Endodermal cell (in vitro differentiated cells): Measurements from ENCODE around the gene MAP7. TPM values are rescaled to one million over a fixed set of nuclear protein-coding genes. Genes with fewer than 3 reads are reported as not detected.

ENCODE experiments used
- DNase-seq: peaks from one replicate; pipeline ENCODE4 v3.0.0-alpha.2; 2017
- H3K27ac ChIP-seq: 2 replicates; pipeline ENCODE4 v1.5.1; 2013; ENCODE audit warnings: mild to moderate bottlenecking, low read depth, low read length, moderate library complexity
- H3K27me3 ChIP-seq: 2 replicates; pipeline ENCODE4 v1.6.1; 2013; ENCODE audit warnings: mild to moderate bottlenecking, low read length, moderate library complexity; ENCODE audit not compliant: insufficient read depth, control insufficient read depth, poor library complexity, severe bottlenecking
- H3K36me3 ChIP-seq: 2 replicates; pipeline ENCODE4 v1.7.0; 2013; ENCODE audit warnings: mild to moderate bottlenecking, low read length, moderate library complexity; ENCODE audit not compliant: control insufficient read depth, insufficient read depth
- H3K4me1 ChIP-seq: one replicate; pipeline ENCODE4 v1.7.0; 2013; ENCODE audit warnings: low read length; ENCODE audit not compliant: control insufficient read depth, insufficient read depth
- H3K4me3 ChIP-seq: 2 replicates; pipeline ENCODE4 v1.5.1; 2013; ENCODE audit warnings: mild to moderate bottlenecking, low read length, moderate library complexity
- H3K9ac ChIP-seq: 2 replicates; pipeline ENCODE4 v1.6.1; 2013; ENCODE audit warnings: mild to moderate bottlenecking, low read length, moderate library complexity; ENCODE audit not compliant: poor library complexity, severe bottlenecking; ENCODE audit errors: extremely low read depth
- H3K9me3 ChIP-seq: 2 replicates; pipeline ENCODE4 v1.6.1; 2013; ENCODE audit warnings: mild to moderate bottlenecking, low read length, moderate library complexity; ENCODE audit not compliant: control insufficient read depth
- H3K27ac Mint-ChIP-seq: 2 replicates; pipeline ENCODE4 v1.8.0; 2020; ENCODE audit warnings: mixed read lengths
- H3K27me3 Mint-ChIP-seq: 2 replicates; pipeline ENCODE4 v1.8.0; 2021; ENCODE audit warnings: mild to moderate bottlenecking, mixed read lengths; ENCODE audit not compliant: insufficient read depth
- H3K36me3 Mint-ChIP-seq: 2 replicates; pipeline ENCODE4 v1.8.0; 2020; ENCODE audit warnings: low read depth, mixed read lengths
- H3K4me1 Mint-ChIP-seq: 2 replicates; pipeline ENCODE4 v1.8.0; 2020; ENCODE audit warnings: mixed read lengths
- H3K4me3 Mint-ChIP-seq: 2 replicates; pipeline ENCODE4 v1.8.0; 2020; ENCODE audit warnings: mild to moderate bottlenecking, moderate library complexity, mixed read lengths
- H3K9me3 Mint-ChIP-seq: 2 replicates; pipeline ENCODE4 v1.8.0; 2020; ENCODE audit warnings: mild to moderate bottlenecking, mixed read lengths
- WGBS, 2 experiments: methylation state at CpG; one replicate each; pipeline versions ENCODE4 v1.1.5 to v1.1.7; 2013; ENCODE audit warnings: missing lambda C conversion rate in 2 of 2, mixed read lengths in 1 of 2; ENCODE audit not compliant: insufficient coverage in 1 of 2, insufficient read length in 1 of 2; 5-methylcytosine and 5-hydroxymethylcytosine counted together
- total RNA-seq, 2 donors: library from RNA; stranded (reverse); fragmentation: NEBNext Ultra II Directional in 1 of 2; extraction: Animal tissue kit (Norgen Biotek cat#: 25700) in 1 of 2; gene quantifications; 2 replicates in 1 of 2; 3 replicates in 1 of 2; pipeline ENCODE4 v1.2.1, GENCODE V29; 2021
- TF ChIP-seq, protein P1 (sequence below): fragments of 200-600 bp; sonication (generic); conservative IDR thresholded peaks from 2 replicates; pipeline ENCODE4 v1.5.0; 2021; ENCODE audit warnings: antibody characterized with exemption, mild to moderate bottlenecking

MAP7 gene
- total RNA-seq, 2 donors from 2014 or later = 42.4 to 48.7 TPM

DNA sequence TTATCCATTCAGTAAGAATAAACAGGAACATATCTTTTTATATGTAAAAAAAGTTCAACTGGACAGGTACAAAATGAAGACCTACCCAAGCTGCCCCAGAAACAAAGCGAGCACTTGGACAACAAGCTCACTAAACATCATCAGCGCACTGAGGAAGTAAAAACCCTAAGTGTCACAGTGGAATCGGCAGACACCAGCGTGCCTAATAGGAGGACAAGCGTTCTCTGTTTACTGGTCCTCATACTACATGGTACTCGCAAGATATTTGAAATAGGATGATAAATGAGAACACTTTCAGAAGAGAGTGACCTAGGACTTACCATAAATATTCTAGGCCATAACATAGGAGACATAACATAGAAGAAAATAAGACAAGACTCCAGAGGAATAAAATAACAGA is 18.2 kb downstream of the MAP7 start:
- peaks cover 12% of the 10 kb centered on the region for H3K4me1 ChIP-seq
- H3K27ac Mint-ChIP-seq = no peak overlapping the region
- DNase-seq = no peak
- TF ChIP-seq, protein P1, sequence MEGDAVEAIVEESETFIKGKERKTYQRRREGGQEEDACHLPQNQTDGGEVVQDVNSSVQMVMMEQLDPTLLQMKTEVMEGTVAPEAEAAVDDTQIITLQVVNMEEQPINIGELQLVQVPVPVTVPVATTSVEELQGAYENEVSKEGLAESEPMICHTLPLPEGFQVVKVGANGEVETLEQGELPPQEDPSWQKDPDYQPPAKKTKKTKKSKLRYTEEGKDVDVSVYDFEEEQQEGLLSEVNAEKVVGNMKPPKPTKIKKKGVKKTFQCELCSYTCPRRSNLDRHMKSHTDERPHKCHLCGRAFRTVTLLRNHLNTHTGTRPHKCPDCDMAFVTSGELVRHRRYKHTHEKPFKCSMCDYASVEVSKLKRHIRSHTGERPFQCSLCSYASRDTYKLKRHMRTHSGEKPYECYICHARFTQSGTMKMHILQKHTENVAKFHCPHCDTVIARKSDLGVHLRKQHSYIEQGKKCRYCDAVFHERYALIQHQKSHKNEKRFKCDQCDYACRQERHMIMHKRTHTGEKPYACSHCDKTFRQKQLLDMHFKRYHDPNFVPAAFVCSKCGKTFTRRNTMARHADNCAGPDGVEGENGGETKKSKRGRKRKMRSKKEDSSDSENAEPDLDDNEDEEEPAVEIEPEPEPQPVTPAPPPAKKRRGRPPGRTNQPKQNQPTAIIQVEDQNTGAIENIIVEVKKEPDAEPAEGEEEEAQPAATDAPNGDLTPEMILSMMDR = no peak
- no peaks in the 10 kb centered on the region for H3K27me3 Mint-ChIP-seq
- H3K4me3 ChIP-seq = no peak overlapping the region
- WGBS, 2 experiments = 95 to 98% methylated on average over 3 to 6 of the region's 6 CpGs
- H3K27me3 ChIP-seq = no peaks in the 10 kb centered on the region
- no peak overlapping the region for H3K4me3 Mint-ChIP-seq
- no peaks in the 10 kb centered on the region for H3K9me3 Mint-ChIP-seq
- H3K27ac ChIP-seq = no peak overlapping the region
- H3K36me3 Mint-ChIP-seq = peaks cover 5% of the 10 kb centered on the region
- peaks cover 51% of the 10 kb centered on the region for H3K4me1 Mint-ChIP-seq
- no peak overlapping the region for H3K9ac ChIP-seq
- no peaks in the 10 kb centered on the region for H3K36me3 ChIP-seq
- H3K9me3 ChIP-seq = no peaks in the 10 kb centered on the region

DNA sequence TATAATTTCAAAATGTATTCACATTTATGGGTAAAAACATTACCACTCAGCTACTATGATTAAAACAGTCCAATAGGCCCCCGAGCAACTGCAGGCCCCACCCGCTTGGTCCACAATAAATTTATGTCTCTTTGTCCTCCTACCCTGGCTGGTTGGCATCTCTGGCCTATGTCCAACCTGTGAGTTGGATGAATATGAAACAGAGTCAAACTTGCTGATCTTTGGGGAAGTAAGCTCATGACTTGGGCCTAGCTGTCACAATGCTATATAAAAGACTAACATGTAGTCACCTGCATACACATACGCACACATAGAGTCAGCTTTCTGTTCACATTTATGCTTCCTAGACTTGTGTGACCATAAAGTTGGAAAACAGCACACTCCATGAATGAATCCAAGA is 20.5 kb downstream of the MAP7 start:
- no peak overlapping the region for H3K4me3 Mint-ChIP-seq
- no peak for DNase-seq
- 93 to 100% methylated on average over 2 to 3 of the region's 3 CpGs for WGBS, 2 experiments
- Histone ChIP-seq H3K27me3 (no peaks in the 10 kb centered on the region), H3K36me3 (no peaks in the 10 kb centered on the region), H3K27ac (no peak overlapping the region), H3K9me3 (no peaks in the 10 kb centered on the region), H3K4me1 (peaks cover 32% of the 10 kb centered on the region), H3K4me3 (no peak overlapping the region), H3K9ac (no peak overlapping the region)
- H3K27me3 Mint-ChIP-seq = no peaks in the 10 kb centered on the region
- TF ChIP-seq, protein P1 = no peak
- no peaks in the 10 kb centered on the region for H3K9me3 Mint-ChIP-seq
- H3K4me1 Mint-ChIP-seq = peaks cover 67% of the 10 kb centered on the region
- H3K36me3 Mint-ChIP-seq = no peaks in the 10 kb centered on the region
- H3K27ac Mint-ChIP-seq = no peak overlapping the region

DNA sequence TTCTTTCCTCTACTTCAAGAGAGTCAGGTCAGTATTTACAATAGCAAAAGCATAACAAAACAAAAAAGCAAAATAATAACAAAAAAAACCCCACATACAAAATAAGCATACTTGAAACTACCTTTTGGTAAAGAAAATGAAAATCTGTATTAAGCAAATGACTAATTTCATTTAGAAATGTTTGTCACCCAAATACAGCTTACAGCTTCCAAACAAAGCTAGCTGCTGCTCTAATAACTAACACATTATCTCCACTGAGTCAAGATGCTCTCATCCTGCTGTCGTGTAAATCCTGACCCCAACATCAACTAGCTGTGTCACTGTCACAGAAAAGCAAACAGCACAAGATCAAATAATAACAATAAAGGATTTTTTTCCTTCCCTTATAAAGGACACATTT is 21.7 kb downstream of the MAP7 start:
- Histone ChIP-seq H3K36me3 (no peaks in the 10 kb centered on the region), H3K9me3 (no peaks in the 10 kb centered on the region), H3K4me3 (no peak overlapping the region), H3K27ac (no peak overlapping the region), H3K4me1 (peaks cover 37% of the 10 kb centered on the region), H3K9ac (no peak overlapping the region), H3K27me3 (no peaks in the 10 kb centered on the region)
- TF ChIP-seq, protein P1 = no peak
- Mint-ChIP-seq H3K27ac (no peak overlapping the region), H3K36me3 (no peaks in the 10 kb centered on the region), H3K4me3 (no peak overlapping the region), H3K9me3 (no peaks in the 10 kb centered on the region), H3K27me3 (no peaks in the 10 kb centered on the region), H3K4me1 (peaks cover 63% of the 10 kb centered on the region)
- WGBS, 2 experiments = 91 to 100% methylated on average over 1 of the region's 1 CpG
- DNase-seq = no peak
